ENCODE data around the gene KCND1. TPM values are rescaled to one million over a fixed set of nuclear protein-coding genes. Genes with fewer than 3 reads are reported as not detected.
"Not testable (repeated sequence)": the region's sequence is repeated elsewhere in the genome, so short reads cannot be mapped to it uniquely, and the experiment has no call there.

Gene KCND1
- total RNA-seq, 1 donor from 2014 or later = 5.2 TPM

- DNase-seq (ENCODE audit: low read depth) = no peak
Observed at GRCh38 chrX:48983896-48984295, 12.3 kb upstream of the KCND1 start.

GRCh38 chrX:48983081-48983480 is 11.4 kb upstream of the KCND1 start:
- Histone ChIP-seq H2AFZ (ENCODE audit: low read depth, low read length) (no peak overlapping the region), H3K27ac (ENCODE audit: low read depth, low read length) (no peak overlapping the region), H3K9ac (ENCODE audit: low read length) (no peak overlapping the region), H3K36me3 (ENCODE audit: insufficient read depth, low read length) (peaks cover 5% of the 10 kb centered on the region), H3K27me3 (ENCODE audit: insufficient read depth, low read length) (no peaks in the 10 kb centered on the region), H3K4me1 (ENCODE audit: insufficient read depth, low read length) (no peaks in the 10 kb centered on the region), H3K4me2 (ENCODE audit: low read length) (no peak overlapping the region), H3K4me3 (ENCODE audit: insufficient read depth, low read depth, low read length) (no peak overlapping the region), H3K79me2 (ENCODE audit: insufficient read depth, low read length) (no peaks in the 10 kb centered on the region), H4K20me1 (ENCODE audit: insufficient read depth, low read length) (no peaks in the 10 kb centered on the region), H3K9me3 (ENCODE audit: insufficient read depth, low read depth, low read length) (no peaks in the 10 kb centered on the region)
- no peaks in the 10 kb centered on the region for H3K4me1 Mint-ChIP-seq (ENCODE audit: low read depth, unreplicated experiment)
- no peak overlapping the region for H3K27ac Mint-ChIP-seq (ENCODE audit: unreplicated experiment)
- no peaks in the 10 kb centered on the region for H3K36me3 Mint-ChIP-seq (ENCODE audit: low read depth, unreplicated experiment)
- no peak for TF ChIP-seq CTCF (IDR thresholded peaks at IDR 0.05; ENCODE audit: insufficient read depth, low read depth, low read length)
- TF ChIP-seq EZH2 (IDR thresholded peaks at IDR 0.05; ENCODE audit: insufficient read depth, low read length) = no peak
- DNase-seq (ENCODE audit: low read depth) (no peak), FAIRE-seq (no peak)
- no peaks in the 10 kb centered on the region for H3K9me3 Mint-ChIP-seq (ENCODE audit: unreplicated experiment)
- no peak overlapping the region for H3K4me3 Mint-ChIP-seq (ENCODE audit: unreplicated experiment)
- no peaks in the 10 kb centered on the region for H3K27me3 Mint-ChIP-seq (ENCODE audit: low read depth, unreplicated experiment)

More at GRCh38 chrX:48983896-48984295, 12.3 kb upstream of the KCND1 start:
- H3K4me3 ChIP-seq (ENCODE audit: insufficient read depth, low read depth, low read length) = no peak overlapping the region
- Mint-ChIP-seq H3K4me1 (ENCODE audit: low read depth, unreplicated experiment) (no peaks in the 10 kb centered on the region), H3K9me3 (ENCODE audit: unreplicated experiment) (no peaks in the 10 kb centered on the region), H3K27me3 (ENCODE audit: low read depth, unreplicated experiment) (no peaks in the 10 kb centered on the region), H3K4me3 (ENCODE audit: unreplicated experiment) (no peak overlapping the region), H3K36me3 (ENCODE audit: low read depth, unreplicated experiment) (peaks cover 2% of the 10 kb centered on the region), H3K27ac (ENCODE audit: unreplicated experiment) (no peak overlapping the region)
- H3K9me3 ChIP-seq (ENCODE audit: insufficient read depth, low read depth, low read length) = no peaks in the 10 kb centered on the region
- peaks cover 5% of the 10 kb centered on the region for H3K36me3 ChIP-seq (ENCODE audit: insufficient read depth, low read length)
- TF ChIP-seq CTCF (IDR thresholded peaks at IDR 0.05; ENCODE audit: insufficient read depth, low read depth, low read length) (no peak), EZH2 (IDR thresholded peaks at IDR 0.05; ENCODE audit: insufficient read depth, low read length) (no peak)
- no peaks in the 10 kb centered on the region for H3K4me1 ChIP-seq (ENCODE audit: insufficient read depth, low read length)
- no peak overlapping the region for H3K4me2 ChIP-seq (ENCODE audit: low read length)
- no peak overlapping the region for H3K27ac ChIP-seq (ENCODE audit: low read depth, low read length)
- no peak overlapping the region for H3K9ac ChIP-seq (ENCODE audit: low read length)
- H4K20me1 ChIP-seq (ENCODE audit: insufficient read depth, low read length) = no peaks in the 10 kb centered on the region
- no peak overlapping the region for H2AFZ ChIP-seq (ENCODE audit: low read depth, low read length)
- FAIRE-seq = peak; percentile 26
- no peaks in the 10 kb centered on the region for H3K79me2 ChIP-seq (ENCODE audit: insufficient read depth, low read length)
- H3K27me3 ChIP-seq (ENCODE audit: insufficient read depth, low read length) = no peaks in the 10 kb centered on the region

GRCh38 chrX:48981178-48981577 is 9.5 kb upstream of the KCND1 start:
- Histone ChIP-seq H3K79me2 (ENCODE audit: insufficient read depth, low read length) (no peaks in the 10 kb centered on the region), H3K9ac (ENCODE audit: low read length) (no peak overlapping the region), H3K27me3 (ENCODE audit: insufficient read depth, low read length) (no peaks in the 10 kb centered on the region), H4K20me1 (ENCODE audit: insufficient read depth, low read length) (no peaks in the 10 kb centered on the region), H3K4me1 (ENCODE audit: insufficient read depth, low read length) (no peaks in the 10 kb centered on the region), H3K4me2 (ENCODE audit: low read length) (no peak overlapping the region), H2AFZ (ENCODE audit: low read depth, low read length) (no peak overlapping the region), H3K4me3 (ENCODE audit: insufficient read depth, low read depth, low read length) (no peak overlapping the region), H3K9me3 (ENCODE audit: insufficient read depth, low read depth, low read length) (no peaks in the 10 kb centered on the region), H3K36me3 (ENCODE audit: insufficient read depth, low read length) (peaks cover 5% of the 10 kb centered on the region), H3K27ac (ENCODE audit: low read depth, low read length) (no peak overlapping the region)
- no peaks in the 10 kb centered on the region for H3K36me3 Mint-ChIP-seq (ENCODE audit: low read depth, unreplicated experiment)
- FAIRE-seq = no peak
- H3K27me3 Mint-ChIP-seq (ENCODE audit: low read depth, unreplicated experiment) = no peaks in the 10 kb centered on the region
- no peak overlapping the region for H3K4me3 Mint-ChIP-seq (ENCODE audit: unreplicated experiment)
- no peak overlapping the region for H3K27ac Mint-ChIP-seq (ENCODE audit: unreplicated experiment)
- H3K9me3 Mint-ChIP-seq (ENCODE audit: unreplicated experiment) = no peaks in the 10 kb centered on the region
- no peak for DNase-seq (ENCODE audit: low read depth)
- H3K4me1 Mint-ChIP-seq (ENCODE audit: low read depth, unreplicated experiment) = no peaks in the 10 kb centered on the region
- no peak for TF ChIP-seq EZH2 (IDR thresholded peaks at IDR 0.05; ENCODE audit: insufficient read depth, low read length)
- no peak for TF ChIP-seq CTCF (IDR thresholded peaks at IDR 0.05; ENCODE audit: insufficient read depth, low read depth, low read length)

GRCh38 chrX:48980341-48980740 is 8.7 kb upstream of the KCND1 start:
- H3K79me2 ChIP-seq (ENCODE audit: insufficient read depth, low read length); H3K4me3 Mint-ChIP-seq (ENCODE audit: unreplicated experiment); H4K20me1 ChIP-seq (ENCODE audit: insufficient read depth, low read length); H3K27me3 Mint-ChIP-seq (ENCODE audit: low read depth, unreplicated experiment); H3K36me3 ChIP-seq (ENCODE audit: insufficient read depth, low read length); H3K4me3 ChIP-seq (ENCODE audit: insufficient read depth, low read depth, low read length); H3K9me3 ChIP-seq (ENCODE audit: insufficient read depth, low read depth, low read length); H3K9me3 Mint-ChIP-seq (ENCODE audit: unreplicated experiment); H3K27me3 ChIP-seq (ENCODE audit: insufficient read depth, low read length); H3K4me2 ChIP-seq (ENCODE audit: low read length); H3K4me1 Mint-ChIP-seq (ENCODE audit: low read depth, unreplicated experiment); H3K36me3 Mint-ChIP-seq (ENCODE audit: low read depth, unreplicated experiment); FAIRE-seq; H2AFZ ChIP-seq (ENCODE audit: low read depth, low read length); H3K27ac ChIP-seq (ENCODE audit: low read depth, low read length); H3K27ac Mint-ChIP-seq (ENCODE audit: unreplicated experiment); DNase-seq (ENCODE audit: low read depth); H3K9ac ChIP-seq (ENCODE audit: low read length); H3K4me1 ChIP-seq (ENCODE audit: insufficient read depth, low read length): not testable (repeated sequence)
